HepG2 (cell line): ENCODE data around the gene CERT1. TPM values are rescaled to one million over a fixed set of nuclear protein-coding genes. Genes with fewer than 3 reads are reported as not detected.

ENCODE experiments used
- ATAC-seq: fragments of 200-7000 bp; cut with Tn5 transposase; 3 replicates; pipeline ENCODE4 v1.9.1; 2020; ENCODE audit warnings: mild to moderate bottlenecking, moderate library complexity
- BruUV-seq: library from RNA; stranded (reverse); fragments of 400-500 nt; replicated peaks from 2 replicates; lab custom pipeline; 2021; lab: Mats Ljungman, UMichigan
- CTCF ChIA-PET: fragments of 300-600 bp; formaldehyde crosslinking; extraction: SDS; loops from one replicate; lab custom pipeline; 2021; ENCODE audit warnings: low total read pairs, inconsistent platforms, low intra/inter-chr PET ratio; lab: Yijun Ruan, JAX
- POLR2A ChIA-PET: fragments of 350-600 bp; sonication (Branson Sonifier 250); formaldehyde crosslinking; loops from one replicate; lab custom pipeline; 2020; ENCODE audit warnings: antibody characterized with exemption, inconsistent platforms; lab: Yijun Ruan, JAX
- DNase-seq: peaks from one replicate; pipeline ENCODE4 v3.0.0-alpha.2; 2015; ENCODE audit warnings: low spot score
- FAIRE-seq: peaks from 3 replicates; lab custom pipeline; 2011; peaks lifted over from hg19 to GRCh38; lab: Jason Lieb, UNC
- H2AFZ ChIP-seq: one replicate; pipeline ENCODE4 v1.6.1; 2011; ENCODE audit warnings: low read length, inconsistent platforms
- H3K27ac ChIP-seq: fragments of 300-600 bp; 3 replicates; pipeline ENCODE4 v1.8.0; 2011; ENCODE audit warnings: mixed run types, mild to moderate bottlenecking, mixed read lengths, low read length, inconsistent platforms; ENCODE audit not compliant: insufficient read depth; ENCODE audit errors: extremely low read length
- H3K27me3 ChIP-seq, 2 experiments: fragments of 200-600 bp in 1 of 2; 2 replicates in 1 of 2; 3 replicates in 1 of 2; pipeline versions ENCODE4 v1.6.0 to v1.8.0; 2011; ENCODE audit warnings: low read length in 2 of 2, mild to moderate bottlenecking in 2 of 2, moderate library complexity in 2 of 2, inconsistent platforms in 1 of 2; ENCODE audit not compliant: insufficient read depth in 2 of 2, control insufficient read depth in 1 of 2
- H3K36me3 ChIP-seq, 2 experiments: fragments of 200-600 bp in 1 of 2; replicated peaks in 1 of 2; 2 replicates in 1 of 2; 3 replicates in 1 of 2; pipeline versions ENCODE4 v1.5.1 to v1.8.0; 2011; ENCODE audit warnings: low read length in 2 of 2, inconsistent platforms in 1 of 2; ENCODE audit not compliant: insufficient read depth in 2 of 2, control insufficient read depth in 1 of 2
- H3K4me1 ChIP-seq: 2 replicates; pipeline ENCODE4 v1.5.1; 2012; ENCODE audit warnings: low read length, inconsistent platforms; ENCODE audit not compliant: insufficient read depth
- H3K4me2 ChIP-seq: 2 replicates; pipeline ENCODE4 v1.6.0; 2011; ENCODE audit warnings: low read depth, low read length, inconsistent platforms
- H3K4me3 ChIP-seq, 3 experiments: fragments of 200-600 bp in 1 of 3; sonication (generic), shearing (Covaris generic) in 1 of 3; replicated peaks in 1 of 3; 2 replicates each; pipeline ENCODE4 v1.5.1; 2011 to 2016; ENCODE audit warnings: low read length in 3 of 3, inconsistent platforms in 2 of 3, low read depth in 2 of 3, mild to moderate bottlenecking in 2 of 3, control low read depth in 1 of 3, mixed read lengths in 1 of 3; ENCODE audit not compliant: insufficient read depth in 1 of 3
- H3K79me2 ChIP-seq: one replicate; pipeline ENCODE4 v1.6.1; 2011; ENCODE audit warnings: low read length, inconsistent platforms; ENCODE audit not compliant: insufficient read depth
- H3K9ac ChIP-seq: 2 replicates; pipeline ENCODE4 v1.6.0; 2011; ENCODE audit warnings: mild to moderate bottlenecking, low read depth, low read length, inconsistent platforms; ENCODE audit not compliant: insufficient read depth
- H3K9me3 ChIP-seq: 2 replicates; pipeline ENCODE4 v1.5.1; 2012; ENCODE audit warnings: mild to moderate bottlenecking, low read length
- H4K20me1 ChIP-seq: 2 replicates; pipeline ENCODE4 v1.6.0; 2011; ENCODE audit warnings: inconsistent platforms, mild to moderate bottlenecking, low read length, moderate library complexity; ENCODE audit not compliant: insufficient read depth
- ATF1 ChIP-seq: IDR thresholded peaks from 2 replicates; pipeline ENCODE4 v1.6.1; 2016; ENCODE audit warnings: mild to moderate bottlenecking, control low read depth
- CCDC6 ChIP-seq: sonication (generic); formaldehyde crosslinking; IDR thresholded peaks from 2 replicates; pipeline ENCODE4 v1.8.1; 2022; ENCODE audit warnings: mild to moderate bottlenecking, missing genetic modification reagents, moderate library complexity
- ELK4 ChIP-seq: sonication (generic); formaldehyde crosslinking; IDR thresholded peaks from 2 replicates; pipeline ENCODE4 v1.9.0; 2021; ENCODE audit warnings: missing genetic modification reagents, borderline replicate concordance
- IKZF5 ChIP-seq: IDR thresholded peaks from 2 replicates; pipeline ENCODE4 v1.6.1; 2018; ENCODE audit warnings: missing genetic modification reagents, mild to moderate bottlenecking, missing compliant biosample characterization
- PHB2 ChIP-seq: fragments of 450-650 bp; IDR thresholded peaks from 2 replicates; pipeline ENCODE4 v1.6.1; 2018; ENCODE audit not compliant: partially characterized antibody
- PHF20 ChIP-seq: sonication (generic); formaldehyde crosslinking; IDR thresholded peaks from 2 replicates; pipeline ENCODE4 v1.5.0; 2020; ENCODE audit warnings: mild to moderate bottlenecking, missing genetic modification reagents
- PRMT3 ChIP-seq: sonication (generic); formaldehyde crosslinking; IDR thresholded peaks from 2 replicates; pipeline ENCODE4 v1.8.1; 2022; ENCODE audit warnings: low read depth, mild to moderate bottlenecking, moderate library complexity, missing genetic modification reagents, borderline replicate concordance
- RARA ChIP-seq: IDR thresholded peaks from 2 replicates; pipeline ENCODE4 v1.6.1; 2016; ENCODE audit warnings: missing genetic modification reagents, missing compliant biosample characterization
- RCOR2 ChIP-seq: IDR thresholded peaks from 2 replicates; pipeline ENCODE4 v1.6.1; 2016; ENCODE audit warnings: missing biosample characterization, missing genetic modification reagents
- RXRA ChIP-seq: sonication (generic); formaldehyde crosslinking; IDR thresholded peaks from 2 replicates; pipeline ENCODE4 v1.5.1; 2020; ENCODE audit warnings: missing genetic modification reagents
- SOX5 ChIP-seq: IDR thresholded peaks from 2 replicates; pipeline ENCODE4 v1.6.1; 2016; ENCODE audit warnings: borderline replicate concordance
- TRIM22 ChIP-seq: fragments of 450-650 bp; IDR thresholded peaks from 2 replicates; pipeline ENCODE4 v1.6.1; 2017
- U2AF1 ChIP-seq: fragments of 200-400 bp; formaldehyde crosslinking; optimal IDR thresholded peaks from 2 replicates; pipeline ENCODE3; 2017; ENCODE audit warnings: mild to moderate bottlenecking, low read depth, low read length
- ZFP37 ChIP-seq: sonication (generic); formaldehyde crosslinking; IDR thresholded peaks from 2 replicates; pipeline ENCODE4 v1.4.0; 2020; ENCODE audit warnings: missing genetic modification reagents, borderline replicate concordance
- ZNF280D ChIP-seq: sonication (generic); formaldehyde crosslinking; IDR thresholded peaks from 2 replicates; pipeline ENCODE4 v1.5.1; 2020; ENCODE audit warnings: mild to moderate bottlenecking, missing genetic modification reagents
- ZNF503 ChIP-seq: sonication (generic); formaldehyde crosslinking; IDR thresholded peaks from 2 replicates; pipeline ENCODE4 v1.4.0; 2020; ENCODE audit warnings: missing genetic modification reagents
- ZZZ3 ChIP-seq: sonication (generic); formaldehyde crosslinking; IDR thresholded peaks from 2 replicates; pipeline ENCODE4 v1.4.0; 2020; ENCODE audit warnings: missing genetic modification reagents, mild to moderate bottlenecking, borderline replicate concordance
- WGBS: methylation state at CpG from one replicate; pipeline ENCODE4 v1.1.6; 2017; ENCODE audit warnings: low lambda C conversion rate; 5-methylcytosine and 5-hydroxymethylcytosine counted together
- in situ Hi-C: cut with HindIII; loops from 2 replicates; pipeline ENCODE4 v1.10.0; 2017; ENCODE audit warnings: low pct_unique_long_range_greater_than_20kb; ENCODE audit not compliant: extremely low pct_ligation_motif_present
- intact Hi-C: fragments of 100-400 bp; cut with micrococcal nuclease; formaldehyde crosslinking; loops from one replicate; pipeline ENCODE4 v1.10.0; 2022; ENCODE audit not compliant: unreplicated experiment
- polyA plus RNA-seq, 8 experiments: library from polyadenylated mRNA; depleted of rRNA in 3 of 8; stranded (reverse) in 7 of 8; unstranded in 1 of 8; fragments of >200 nt; fragmentation: Illumina TruSeq in 4 of 8; extraction: Trizol in 4 of 8; gene quantifications; 2 replicates each; pipeline versions ENCODE4 v1.2.1 to v1.2.3, GENCODE V29; 2011 to 2016; ENCODE audit warnings: low read depth in 4 of 8, missing spikeins in 1 of 8, mixed read lengths in 1 of 8; ENCODE audit not compliant: insufficient read depth in 1 of 8
- total RNA-seq, 5 experiments: library from RNA; depleted of rRNA; stranded (reverse); fragments of >200 nt; fragmentation: Illumina TruSeq; extraction: Trizol; gene quantifications; 2 replicates each; pipeline ENCODE4 v1.2.3, GENCODE V29; 2016; ENCODE audit warnings: low read depth in 1 of 5

Gene CERT1
- total and polyA plus RNA-seq, 2 of the 13 experiments (the other 11 are each of a cell fraction or from before 2014, with no cell fraction given) = 8.2 to 12.7 TPM

- intact Hi-C loops (loop anchor here (10.0 kb wide), 1 partner anchor 288 kb away; the partner anchor contains the start of gene ANKRD31), in situ Hi-C loops (loop anchor here (25.0 kb wide), 1 partner anchor 836 kb away; the partner anchor contains the start of gene HEXB)
- POLR2A ChIA-PET = no interaction called here
- DNase-seq (peak; percentile 67), ATAC-seq (peak; percentile 70), FAIRE-seq (no peak)
- WGBS = 39% methylated on average over 1 of the region's 1 CpG
- Histone ChIP-seq H3K9ac (no peak overlapping the region), H3K36me3 (no peaks in the 10 kb centered on the region), H3K27me3 (no peaks in the 10 kb centered on the region), H3K27ac (no peak overlapping the region), H2AFZ (no peak overlapping the region), H3K79me2 (peaks cover 30% of the 10 kb centered on the region), H3K4me1 (peaks cover 8% of the 10 kb centered on the region), H3K4me3 (no peak overlapping the region), H3K4me2 (no peak overlapping the region), H4K20me1 (peaks cover 41% of the 10 kb centered on the region), H3K9me3 (peaks cover 16% of the 10 kb centered on the region; the same call in 1 of the 2 replicates)
- CTCF ChIA-PET = no interaction called here
- BruUV-seq = no TSS peak
- no peak for TF ChIP-seq PRMT3
- no peak for TF ChIP-seq ZNF280D
- no peak for TF ChIP-seq TRIM22
- no peak for TF ChIP-seq PHB2
- peak; percentile 67; the same call in 1 of the 2 replicates for TF ChIP-seq RCOR2 (CRISPR knock-in tag)
- peak; percentile 79 for TF ChIP-seq RARA (CRISPR knock-in tag)
- TF ChIP-seq CCDC6 = no peak
- TF ChIP-seq RXRA (CRISPR knock-in tag) = no peak
- peak; percentile 80; the same call in 1 of the 2 replicates for TF ChIP-seq SOX5 (CRISPR knock-in tag)
- TF ChIP-seq PHF20 (CRISPR knock-in tag) = no peak
- no peak for TF ChIP-seq ZFP37 (CRISPR knock-in tag)
- peak; percentile 88 for TF ChIP-seq ZNF503 (CRISPR knock-in tag)
- no peak for TF ChIP-seq IKZF5
- no peak for TF ChIP-seq ELK4 (CRISPR knock-in tag)
- no peak for TF ChIP-seq U2AF1
- TF ChIP-seq ZZZ3 = no peak
- TF ChIP-seq ATF1 (CRISPR knock-in tag) = no peak
These were observed 11.8 kb upstream of the CERT1 start for GRCh38 chr5:75523275-75523674.
